AG10803 (cell line): ENCODE data around the gene NKAP.

ENCODE experiments used
- DNase-seq: peaks from one replicate; pipeline ENCODE4 v3.0.0; 2010; ENCODE audit warnings: low read depth
- H3K4me3 ChIP-seq: 2 replicates; pipeline ENCODE4 v1.5.1; 2011; ENCODE audit warnings: mild to moderate bottlenecking, low read length, control low read depth
- TF ChIP-seq, protein P1 (sequence below): conservative IDR thresholded peaks from 2 replicates; pipeline ENCODE4 v1.5.1; 2011; ENCODE audit warnings: mild to moderate bottlenecking, low read length, control low read depth, inconsistent platforms

NKAP gene

DNA sequence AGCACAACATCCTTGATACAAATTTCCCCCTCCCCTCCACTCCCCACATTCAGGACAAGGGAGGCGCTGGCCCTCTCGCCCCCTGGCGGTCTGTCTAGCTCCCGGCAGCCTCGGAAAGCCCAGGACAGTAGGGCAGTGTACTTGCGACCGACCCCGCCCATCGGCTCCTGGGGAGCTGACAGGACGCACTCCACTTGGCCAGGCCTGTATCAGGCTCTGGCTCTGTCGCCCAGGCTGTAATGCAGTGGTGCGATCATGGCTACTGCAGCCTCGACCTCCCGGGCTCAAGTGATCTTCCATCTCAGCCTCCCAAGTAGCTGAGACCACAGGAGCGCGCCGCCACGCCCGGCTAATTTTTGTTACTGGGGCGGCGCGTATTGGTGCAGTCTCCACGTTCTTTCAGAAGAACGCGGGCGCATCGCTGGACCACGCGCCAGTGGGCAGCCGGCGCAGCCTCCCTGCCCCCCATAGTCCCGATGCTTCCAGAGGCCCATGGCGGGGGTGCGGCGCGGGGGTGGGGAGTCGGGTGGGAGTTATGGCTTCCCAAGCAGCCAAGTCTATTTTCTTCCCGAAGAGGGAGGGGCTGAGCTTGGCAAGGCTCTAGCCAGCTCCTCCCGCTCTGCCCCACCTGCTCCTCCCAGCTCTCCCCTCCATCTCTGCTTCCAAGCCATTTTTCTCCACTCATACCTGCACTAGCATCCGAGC, 55.7 kb downstream of the NKAP start:
- H3K4me3 ChIP-seq = peak overlapping the region; percentile 41
- peak; percentile 39 for DNase-seq
- TF ChIP-seq, protein P1, sequence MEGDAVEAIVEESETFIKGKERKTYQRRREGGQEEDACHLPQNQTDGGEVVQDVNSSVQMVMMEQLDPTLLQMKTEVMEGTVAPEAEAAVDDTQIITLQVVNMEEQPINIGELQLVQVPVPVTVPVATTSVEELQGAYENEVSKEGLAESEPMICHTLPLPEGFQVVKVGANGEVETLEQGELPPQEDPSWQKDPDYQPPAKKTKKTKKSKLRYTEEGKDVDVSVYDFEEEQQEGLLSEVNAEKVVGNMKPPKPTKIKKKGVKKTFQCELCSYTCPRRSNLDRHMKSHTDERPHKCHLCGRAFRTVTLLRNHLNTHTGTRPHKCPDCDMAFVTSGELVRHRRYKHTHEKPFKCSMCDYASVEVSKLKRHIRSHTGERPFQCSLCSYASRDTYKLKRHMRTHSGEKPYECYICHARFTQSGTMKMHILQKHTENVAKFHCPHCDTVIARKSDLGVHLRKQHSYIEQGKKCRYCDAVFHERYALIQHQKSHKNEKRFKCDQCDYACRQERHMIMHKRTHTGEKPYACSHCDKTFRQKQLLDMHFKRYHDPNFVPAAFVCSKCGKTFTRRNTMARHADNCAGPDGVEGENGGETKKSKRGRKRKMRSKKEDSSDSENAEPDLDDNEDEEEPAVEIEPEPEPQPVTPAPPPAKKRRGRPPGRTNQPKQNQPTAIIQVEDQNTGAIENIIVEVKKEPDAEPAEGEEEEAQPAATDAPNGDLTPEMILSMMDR = peak; percentile 55

DNA sequence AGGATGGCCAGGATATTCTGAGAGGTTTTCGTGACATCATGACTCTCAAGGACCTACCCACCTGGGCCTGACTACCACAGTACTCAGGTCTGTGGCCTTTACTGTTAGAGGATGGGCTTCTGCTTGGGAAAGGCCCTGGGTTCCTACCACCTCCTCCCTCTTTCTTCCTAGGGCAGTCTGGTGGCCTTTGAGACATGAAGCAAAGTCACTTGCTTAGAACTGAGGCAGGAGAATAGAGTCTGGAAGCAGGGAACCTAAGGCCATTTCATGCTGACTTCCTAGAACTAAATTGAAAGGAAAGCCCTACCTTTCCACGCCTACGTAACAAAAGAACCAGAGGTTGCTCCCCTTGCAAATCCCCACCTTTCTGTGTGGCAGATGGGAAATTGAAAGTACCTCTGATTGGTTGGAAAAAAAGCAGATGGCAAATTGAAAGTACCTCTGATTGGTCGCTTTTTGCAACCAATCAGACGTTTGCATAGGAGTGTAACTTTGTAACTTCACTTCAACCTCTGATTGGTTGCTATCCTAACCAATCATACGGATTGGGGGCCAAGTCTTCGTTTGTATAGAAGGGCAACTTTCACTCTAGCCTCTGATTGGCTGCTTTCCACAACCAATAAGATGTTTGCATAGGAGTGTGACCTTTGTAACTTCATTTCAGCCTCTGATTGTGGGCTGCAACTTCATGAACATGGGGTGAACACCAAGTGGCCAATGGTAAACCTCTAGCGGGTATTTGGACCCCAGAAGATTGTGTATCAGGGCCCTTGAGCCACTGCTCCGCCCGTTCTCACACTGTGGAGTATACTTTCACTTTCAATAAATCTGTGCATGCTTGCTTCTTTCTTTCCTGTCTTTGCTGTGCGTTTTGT, 57.8 kb downstream of the NKAP start:
- TF ChIP-seq, protein P1 = no peak
- no peak for DNase-seq
- no peak overlapping the region for H3K4me3 ChIP-seq

DNA sequence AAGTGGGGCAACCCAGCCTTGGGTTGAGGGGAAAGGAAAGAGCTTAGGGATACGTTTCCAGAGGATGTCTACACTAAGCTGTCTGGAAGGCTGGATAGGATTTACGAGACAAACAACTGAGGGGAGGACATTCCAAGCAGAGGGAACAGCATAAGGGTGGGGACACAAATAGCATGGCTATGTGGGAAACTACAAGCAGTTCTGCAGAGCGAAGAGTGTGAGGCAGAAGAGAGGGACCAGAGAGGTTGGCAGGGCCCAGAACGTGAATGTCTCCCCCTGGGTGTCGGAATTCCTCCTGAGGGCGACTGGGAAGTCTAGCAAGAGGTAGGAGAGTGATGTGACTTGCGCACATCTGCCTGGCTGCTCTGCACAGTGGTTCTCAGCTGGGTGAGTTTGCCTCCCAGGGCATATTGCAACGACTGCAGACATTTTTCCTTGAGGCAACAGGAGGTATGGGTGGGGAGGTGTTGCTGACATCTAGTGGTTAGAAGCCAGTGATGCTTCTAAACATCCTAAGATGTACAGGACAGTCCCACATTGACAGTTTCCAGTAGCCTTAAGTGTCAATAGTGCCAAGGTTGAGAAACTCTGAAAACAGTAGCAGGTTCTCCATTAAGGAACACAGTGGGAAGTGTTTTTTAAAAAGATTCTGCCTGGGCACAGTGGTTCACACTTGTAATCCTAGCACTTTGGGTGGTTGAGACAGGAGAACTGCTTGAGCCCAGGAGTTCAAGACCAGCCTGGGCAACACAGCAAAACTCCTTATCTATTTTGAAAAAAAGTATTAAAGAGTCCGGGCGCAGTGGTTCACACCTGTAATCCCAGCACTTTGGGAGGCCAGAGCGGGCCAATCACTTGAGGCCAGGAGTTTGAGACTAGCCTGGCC, 62.8 kb downstream of the NKAP start:
- peak; percentile 70 for DNase-seq
- H3K4me3 ChIP-seq = no peak overlapping the region
- TF ChIP-seq, protein P1 = peak; percentile 79

DNA sequence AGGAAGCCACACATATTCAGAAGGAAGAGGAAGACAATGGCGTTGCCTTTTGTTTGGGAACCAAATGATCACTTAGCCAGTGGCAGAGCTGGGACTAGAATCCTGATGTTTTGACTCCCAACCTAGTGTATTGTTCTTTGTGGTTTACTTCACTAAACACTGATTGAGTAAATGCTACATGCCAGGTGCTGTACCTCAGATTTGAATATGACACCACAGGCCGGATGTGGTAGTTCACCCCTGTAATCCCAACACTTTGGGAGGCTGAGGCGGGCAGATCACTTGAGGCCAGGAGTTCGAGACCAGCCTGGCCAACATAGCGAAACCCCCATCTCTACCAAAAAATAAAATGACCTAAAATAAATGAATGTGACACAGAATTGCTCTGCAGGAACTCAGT, 63.5 kb downstream of the NKAP start:
- H3K4me3 ChIP-seq = no peak overlapping the region
- TF ChIP-seq, protein P1 = no peak
- DNase-seq = no peak

DNA sequence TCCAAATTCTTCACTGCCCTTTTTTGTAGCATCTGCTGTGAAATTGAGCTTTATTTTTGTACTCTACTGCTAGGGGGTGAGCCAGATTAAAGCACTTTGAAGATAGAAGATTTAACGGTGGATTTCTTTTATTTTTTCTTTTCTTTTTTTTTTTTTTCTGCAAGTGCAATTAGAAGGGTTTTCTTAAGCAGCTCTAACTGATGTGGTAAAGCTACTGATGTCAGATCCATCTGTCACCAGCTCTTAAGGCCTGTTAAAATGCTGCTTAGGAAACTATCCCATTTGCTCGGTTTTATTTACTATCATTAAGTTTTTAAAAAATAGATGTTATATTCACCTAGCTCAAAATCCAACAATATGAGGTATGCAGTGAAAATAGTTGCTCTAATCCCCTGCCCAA, 64.8 kb downstream of the NKAP start:
- DNase-seq = no peak
- H3K4me3 ChIP-seq = no peak overlapping the region
- TF ChIP-seq, protein P1 = no peak

DNA sequence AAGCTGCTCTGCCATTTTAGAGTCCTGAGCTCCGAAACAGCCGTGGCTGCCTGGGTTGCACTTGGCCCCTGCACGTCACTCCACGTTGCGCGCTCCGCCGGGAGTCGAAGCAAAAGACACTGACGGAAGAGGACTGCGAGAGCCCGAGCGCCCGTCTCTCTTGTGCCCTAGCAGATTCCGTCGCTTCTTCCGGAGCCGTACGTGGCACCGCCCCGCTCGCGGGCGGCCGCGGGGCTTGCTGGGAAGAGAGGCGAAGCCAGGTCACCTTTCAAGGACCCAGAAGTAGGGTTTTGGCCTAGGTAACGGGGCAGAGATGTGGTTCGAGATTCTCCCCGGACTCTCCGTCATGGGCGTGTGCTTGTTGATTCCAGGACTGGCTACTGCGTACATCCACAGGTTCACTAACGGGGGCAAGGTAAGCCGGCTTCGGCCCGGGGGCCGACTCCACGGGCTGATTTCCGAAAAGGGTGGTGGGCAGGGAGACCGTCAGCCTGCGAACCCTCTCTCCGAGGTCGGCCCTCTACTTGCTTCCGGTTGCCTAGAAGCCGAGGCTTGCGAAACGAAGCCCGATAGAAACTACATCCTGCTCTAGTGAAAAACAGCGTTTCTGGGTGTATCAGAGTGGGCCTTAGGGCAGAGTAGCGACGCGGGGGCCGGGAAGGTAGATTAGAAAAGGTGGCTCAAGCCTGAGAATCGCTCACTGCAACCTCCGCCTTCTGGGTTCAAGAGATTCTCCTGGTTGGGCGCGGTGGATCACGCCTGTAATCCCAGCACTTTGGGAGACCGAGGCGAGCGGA, 71.8 kb downstream of the NKAP start, which contains the start of the genes NDUFA1 and RNF113A:
TSS of gene NDUFA1 (plus strand) at position 234 of the 797 bp plus-strand sequence. CDS start at position 314, 80 bp downstream.
TSS of gene RNF113A (minus strand) at position 135 of the 797 bp plus-strand sequence. CDS start at position 15, 120 bp downstream.
- DNase-seq = peak; percentile 85
- H3K4me3 ChIP-seq = peak within 1 kb of the TSS; percentile 78
- TF ChIP-seq, protein P1 = no peak
